Astrocyte of the cerebellum (primary cell): ENCODE measurements around the gene OCA2.

Experiments
- DNase-seq: peaks from one replicate; pipeline ENCODE4 v3.0.0-alpha.2; 2011; ENCODE audit warnings: low read depth
- H3K4me3 ChIP-seq: 2 replicates; pipeline ENCODE4 v1.5.1; 2011; ENCODE audit warnings: mild to moderate bottlenecking, low read depth, low read length, moderate library complexity
- CTCF ChIP-seq: IDR thresholded peaks from 2 replicates; pipeline ENCODE4 v1.5.1; 2012; ENCODE audit warnings: low read length, low read depth, moderate library complexity, mild to moderate bottlenecking; ENCODE audit errors: missing control alignments
- in situ Hi-C: cut with HindIII; loops from 2 replicates; pipeline ENCODE4 v1.10.0; 2017; ENCODE audit warnings: low sequenced_read_pairs

The OCA2 gene

GRCh38 chr15:28066231-28066630, 32.9 kb downstream of the OCA2 start:
- TF ChIP-seq CTCF = no peak
- no peak for DNase-seq
- no peak overlapping the region for H3K4me3 ChIP-seq
- in situ Hi-C loops = no loop called here

DNA sequence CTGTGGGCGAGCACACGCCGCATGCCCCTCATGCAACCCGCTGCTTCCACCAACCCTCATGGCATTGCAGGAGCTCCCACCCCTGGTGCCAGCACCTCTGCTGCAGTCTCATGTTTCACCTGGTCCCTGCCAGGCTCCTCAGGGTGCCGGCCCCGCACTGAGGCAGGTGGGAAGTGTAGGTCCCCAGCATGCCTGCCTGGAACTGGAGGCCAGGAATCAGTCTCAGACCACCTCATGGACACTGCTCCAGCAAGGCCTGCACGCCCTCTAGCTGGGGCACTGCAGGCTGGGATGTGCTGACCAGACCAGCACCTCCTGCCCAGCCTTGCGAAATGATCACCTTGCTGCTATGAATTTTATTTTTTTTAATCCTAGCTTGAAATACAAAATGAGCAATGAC, 39.1 kb downstream of the OCA2 start:
- DNase-seq = no peak
- TF ChIP-seq CTCF = no peak
- no peak overlapping the region for H3K4me3 ChIP-seq
- in situ Hi-C loops = no loop called here

GRCh38 chr15:28058082-28058481, 41.0 kb downstream of the OCA2 start:
- in situ Hi-C loops = no loop called here
- DNase-seq = no peak
- no peak overlapping the region for H3K4me3 ChIP-seq
- TF ChIP-seq CTCF = no peak

GRCh38 chr15:28051955-28052633, 47.0 kb downstream of the OCA2 start:
- no peak for DNase-seq
- H3K4me3 ChIP-seq = no peak overlapping the region
- TF ChIP-seq CTCF = no peak
- in situ Hi-C loops = no loop called here

- no peak for DNase-seq
- no peak for TF ChIP-seq CTCF
- in situ Hi-C loops = no loop called here
- no peak overlapping the region for H3K4me3 ChIP-seq
Measured at GRCh38 chr15:28049581-28049980, 49.5 kb downstream of the OCA2 start.

GRCh38 chr15:28047277-28047676, 51.8 kb downstream of the OCA2 start:
- in situ Hi-C loops = no loop called here
- DNase-seq = no peak
- no peak overlapping the region for H3K4me3 ChIP-seq
- TF ChIP-seq CTCF = no peak
